WTC11 (cell line): Measurements from ENCODE around the gene KRT85. TPM values are rescaled to one million over a fixed set of nuclear protein-coding genes. Genes with fewer than 3 reads are reported as not detected.

ENCODE experiments used
- ATAC-seq: fragments of 200-7000 bp; cut with Tn5 transposase; 2 replicates; pipeline ENCODE4 v1.10.0; 2021; ENCODE audit warnings: mild to moderate bottlenecking, moderate library complexity
- CTCF ChIA-PET: fragments of 300-600 bp; sonication (Branson Sonifier 250); formaldehyde crosslinking; loops from one replicate; lab custom pipeline; 2021; ENCODE audit warnings: antibody characterized with exemption; lab: Charles Lee
- POLR2A ChIA-PET: fragments of 350-600 bp; sonication (Branson Sonifier 250); formaldehyde crosslinking; loops from one replicate; lab custom pipeline; 2021; ENCODE audit warnings: antibody characterized with exemption; lab: Charles Lee
- DNase-seq: peaks from one replicate; pipeline ENCODE4 v3.0.0; 2021; ENCODE audit warnings: low spot score
- H3K27ac Mint-ChIP-seq: 2 replicates; pipeline ENCODE4 v1.8.0; 2021; ENCODE audit warnings: mixed read lengths
- H3K27me3 Mint-ChIP-seq: 2 replicates; pipeline ENCODE4 v1.8.0; 2021; ENCODE audit warnings: low read depth, mild to moderate bottlenecking, moderate library complexity, mixed read lengths
- H3K36me3 Mint-ChIP-seq: 2 replicates; pipeline ENCODE4 v1.8.0; 2021; ENCODE audit warnings: mixed read lengths
- H3K4me1 Mint-ChIP-seq: 2 replicates; pipeline ENCODE4 v1.8.0; 2022; ENCODE audit warnings: mixed read lengths
- H3K4me3 Mint-ChIP-seq: 2 replicates; pipeline ENCODE4 v1.8.0; 2021; ENCODE audit warnings: mild to moderate bottlenecking, moderate library complexity, mixed read lengths
- H3K9me3 Mint-ChIP-seq: 2 replicates; pipeline ENCODE4 v1.8.0; 2021; ENCODE audit warnings: mixed read lengths
- AFF4 ChIP-seq: sonication (generic); formaldehyde crosslinking; IDR thresholded peaks from 2 replicates; pipeline ENCODE4 v1.8.1; 2023; ENCODE audit warnings: mild to moderate bottlenecking, missing genetic modification reagents, borderline replicate concordance
- ARID4B ChIP-seq: sonication (generic); formaldehyde crosslinking; IDR thresholded peaks from 2 replicates; pipeline ENCODE4 v1.8.0; 2023; ENCODE audit warnings: missing genetic modification reagents, mild to moderate bottlenecking, borderline replicate concordance
- ATF3 ChIP-seq: sonication (generic); formaldehyde crosslinking; conservative IDR thresholded peaks from 2 replicates; pipeline ENCODE4 v1.8.1; 2022; ENCODE audit warnings: mild to moderate bottlenecking, missing genetic modification reagents
- ATF6 ChIP-seq: sonication (generic); formaldehyde crosslinking; IDR thresholded peaks from 2 replicates; pipeline ENCODE4 v1.8.1; 2023; ENCODE audit warnings: mild to moderate bottlenecking, missing genetic modification reagents
- CBFB ChIP-seq: sonication (generic); formaldehyde crosslinking; IDR thresholded peaks from 2 replicates; pipeline ENCODE4 v1.8.1; 2022; ENCODE audit warnings: mild to moderate bottlenecking, low read depth, missing genetic modification reagents
- CDX4 ChIP-seq: fragments of 250-450 bp; sonication (Bioruptor Pico); IDR thresholded peaks from 2 replicates; pipeline ENCODE4 v1.9.0; 2021; ENCODE audit warnings: moderate library complexity, mild to moderate bottlenecking, inconsistent platforms, borderline replicate concordance
- CTCF ChIP-seq: fragments of 200-600 bp; IDR thresholded peaks from 2 replicates; pipeline ENCODE4 v1.8.0; 2022; ENCODE audit warnings: antibody characterized with exemption
- ETV6 ChIP-seq: sonication (generic); formaldehyde crosslinking; IDR thresholded peaks from 2 replicates; pipeline ENCODE4 v1.8.1; 2022; ENCODE audit warnings: mild to moderate bottlenecking, missing genetic modification reagents
- FOXP4 ChIP-seq: sonication (generic); formaldehyde crosslinking; IDR thresholded peaks from 2 replicates; pipeline ENCODE4 v1.8.0; 2022; ENCODE audit warnings: mild to moderate bottlenecking, missing genetic modification reagents
- MYBL2 ChIP-seq: sonication (generic); formaldehyde crosslinking; IDR thresholded peaks from 2 replicates; pipeline ENCODE4 v1.8.1; 2023; ENCODE audit warnings: mild to moderate bottlenecking, moderate library complexity, missing genetic modification reagents
- NFE2L1 ChIP-seq: sonication (generic); formaldehyde crosslinking; IDR thresholded peaks from 2 replicates; pipeline ENCODE4 v1.8.1; 2023; ENCODE audit warnings: missing genetic modification reagents
- OVOL2 ChIP-seq: fragments of 250-450 bp; sonication (Bioruptor Pico); IDR thresholded peaks from 2 replicates; pipeline ENCODE4 v1.9.0; 2021; ENCODE audit warnings: mild to moderate bottlenecking, borderline replicate concordance
- SOX15 ChIP-seq: fragments of 250-450 bp; sonication (Bioruptor Pico); IDR thresholded peaks from 2 replicates; pipeline ENCODE4 v1.9.0; 2021; ENCODE audit warnings: mild to moderate bottlenecking
- ZNF138 ChIP-seq: sonication (generic); formaldehyde crosslinking; conservative IDR thresholded peaks from 2 replicates; pipeline ENCODE4 v1.8.1; 2022; ENCODE audit warnings: mild to moderate bottlenecking, moderate library complexity, missing genetic modification reagents
- ZSCAN18 ChIP-seq: fragments of 250-450 bp; sonication (Bioruptor Pico); IDR thresholded peaks from 2 replicates; pipeline ENCODE4 v2.1.2; 2022; ENCODE audit warnings: mild to moderate bottlenecking, moderate library complexity
- total RNA-seq: library from RNA; stranded (reverse); gene quantifications from 3 replicates; pipeline ENCODE4 v1.2.3, GENCODE V29; 2021

The KRT85 gene
- total RNA-seq, 1 experiment from 2014 or later, result not detected

GRCh38 chr12:52407918-52408317 lies 40.6 kb upstream of the KRT85 start:
- DNase-seq, result no peak
- Mint-ChIP-seq H3K4me1 (peaks cover 5% of the 10 kb centered on the region), H3K27ac (no peak overlapping the region), H3K27me3 (no peaks in the 10 kb centered on the region), H3K4me3 (no peak overlapping the region), H3K36me3 (peaks cover 7% of the 10 kb centered on the region), H3K9me3 (peaks cover 15% of the 10 kb centered on the region)
- ChIA-PET POLR2A (no interaction called here), CTCF (interaction anchor here (0.6 to 1.2 kb wide), 11 partner anchors 11 to 463 kb away, joined by 3 to 9 read pairs (median 3); no protein-coding TSS in a partner anchor)
- 0 out of 2 replicates have a peak, but pooled peaks have one; percentile 20 for ATAC-seq
- TF ChIP-seq ZSCAN18 (CRISPR knock-in tag) (no peak), OVOL2 (CRISPR knock-in tag) (no peak), SOX15 (CRISPR knock-in tag) (no peak), NFE2L1 (CRISPR knock-in tag) (no peak), ARID4B (CRISPR knock-in tag) (no peak), FOXP4 (CRISPR knock-in tag) (no peak), CTCF (no peak), MYBL2 (no peak), CDX4 (CRISPR knock-in tag) (no peak), ATF3 (no peak), ETV6 (no peak)

GRCh38 chr12:52405922-52406385 lies 38.7 kb upstream of the KRT85 start, which contains the start of gene KRT82:
KRT82 (minus strand) TSS chr12:52406335; CDS start chr12:52406277, 58 bp downstream.
- no peak for DNase-seq
- Mint-ChIP-seq H3K4me1 (peaks cover 9% of the 10 kb centered on the region), H3K4me3 (no peak within 1 kb of the TSS), H3K27me3 (no peaks in the 10 kb centered on the region; the same call in 1 of the 2 replicates), H3K27ac (no peak within 1 kb of the TSS), H3K36me3 (peaks cover 4% of the 10 kb centered on the region), H3K9me3 (peaks cover 11% of the 10 kb centered on the region)
- no peak for ATAC-seq
- ChIA-PET POLR2A (no interaction called here), CTCF (interaction anchor here (0.6 to 1.6 kb wide), 2 partner anchors 10 to 463 kb away, joined by 3 to 8 read pairs; no protein-coding TSS in a partner anchor)
- TF ChIP-seq CBFB (CRISPR knock-in tag), result no peak
- TF ChIP-seq AFF4 (CRISPR knock-in tag), result no peak
- no peak for TF ChIP-seq ZNF138 (CRISPR knock-in tag)
- no peak for TF ChIP-seq FOXP4 (CRISPR knock-in tag)
- no peak for TF ChIP-seq ATF6
